AG04450 (cell line): ENCODE results near the gene SYT17. TPM values are rescaled to one million over a fixed set of nuclear protein-coding genes. Genes with fewer than 3 reads are reported as not detected.

Experiments used
- CTCF ChIA-PET: fragments of 300-600, 350-600 bp; formaldehyde crosslinking; extraction: SDS; loops from one replicate; lab custom pipeline; 2022; ENCODE audit warnings: antibody characterized with exemption, inconsistent platforms; lab: Charles Lee
- POLR2A ChIA-PET: fragments of 350-600 bp; formaldehyde crosslinking; extraction: SDS; loops from one replicate; lab custom pipeline; 2021; ENCODE audit warnings: antibody characterized with exemption, inconsistent platforms; lab: Yijun Ruan, JAX
- DNase-seq: peaks from one replicate; pipeline ENCODE4 v3.0.0-alpha.2; 2011; ENCODE audit warnings: low read depth, low spot score
- H3K27ac ChIP-seq: one replicate; pipeline ENCODE4 v1.5.1; 2012; ENCODE audit warnings: low read depth, low read length, control low read depth
- H3K27me3 ChIP-seq: one replicate; pipeline ENCODE4 v1.6.0; 2012; ENCODE audit warnings: low read length; ENCODE audit not compliant: control insufficient read depth, insufficient read depth
- H3K4me3 ChIP-seq: 2 replicates; pipeline ENCODE4 v1.5.1; 2011; ENCODE audit warnings: mild to moderate bottlenecking, low read depth, low read length, control low read depth
- H3K9me3 ChIP-seq: 2 replicates; pipeline ENCODE4 v1.5.1; 2012; ENCODE audit warnings: low read length; ENCODE audit not compliant: control insufficient read depth, insufficient read depth
- polyA plus RNA-seq: library from polyadenylated mRNA; depleted of rRNA; stranded (reverse); fragments of >200 nt; gene quantifications from 2 replicates; pipeline ENCODE4 v1.2.3, GENCODE V29; 2011
- TF ChIP-seq, protein P1 (sequence below): IDR thresholded peaks from 2 replicates; pipeline ENCODE4 v1.5.1; 2011; ENCODE audit warnings: low read depth, low read length, control low read depth, inconsistent platforms

Gene SYT17
- polyA plus RNA-seq, 1 experiment, result 0.27 TPM

DNA sequence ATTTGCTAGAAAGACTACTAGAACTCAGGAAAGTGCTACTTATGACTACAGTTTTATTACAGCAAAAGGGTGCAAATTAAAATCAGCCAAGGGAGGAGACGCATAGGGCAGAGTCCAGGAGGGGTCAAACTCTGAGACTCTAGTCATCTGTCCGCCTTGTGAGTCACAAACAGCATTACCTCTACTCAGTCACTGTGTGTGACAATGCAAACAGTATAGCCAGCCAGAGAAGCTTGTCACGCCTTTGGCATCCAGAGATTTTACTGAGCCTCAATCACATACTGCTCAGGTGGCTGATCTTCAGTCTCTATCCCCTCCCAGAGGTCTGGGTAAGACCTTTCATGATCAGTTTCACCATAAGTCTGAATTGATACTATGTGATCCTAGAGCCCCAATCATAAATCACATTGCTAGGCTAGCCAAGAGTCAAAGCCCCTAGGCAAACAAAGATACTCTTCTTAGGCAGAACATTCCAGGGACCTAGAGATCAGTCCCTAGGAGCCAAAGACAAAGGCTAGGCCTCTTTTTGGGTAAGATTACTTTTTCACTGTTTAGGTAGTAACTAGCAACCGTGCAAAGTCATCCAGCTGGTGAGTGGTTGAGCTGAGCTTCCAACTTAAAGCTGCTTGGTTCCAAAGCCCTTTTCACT is 68.6 kb downstream of the SYT17 start:
- Histone ChIP-seq H3K27ac (no peak overlapping the region), H3K9me3 (peaks cover 20% of the 10 kb centered on the region), H3K27me3 (no peaks in the 10 kb centered on the region), H3K4me3 (no peak overlapping the region)
- DNase-seq, result no peak
- ChIA-PET POLR2A (no interaction called here), CTCF (no interaction called here)
- TF ChIP-seq, protein P1, sequence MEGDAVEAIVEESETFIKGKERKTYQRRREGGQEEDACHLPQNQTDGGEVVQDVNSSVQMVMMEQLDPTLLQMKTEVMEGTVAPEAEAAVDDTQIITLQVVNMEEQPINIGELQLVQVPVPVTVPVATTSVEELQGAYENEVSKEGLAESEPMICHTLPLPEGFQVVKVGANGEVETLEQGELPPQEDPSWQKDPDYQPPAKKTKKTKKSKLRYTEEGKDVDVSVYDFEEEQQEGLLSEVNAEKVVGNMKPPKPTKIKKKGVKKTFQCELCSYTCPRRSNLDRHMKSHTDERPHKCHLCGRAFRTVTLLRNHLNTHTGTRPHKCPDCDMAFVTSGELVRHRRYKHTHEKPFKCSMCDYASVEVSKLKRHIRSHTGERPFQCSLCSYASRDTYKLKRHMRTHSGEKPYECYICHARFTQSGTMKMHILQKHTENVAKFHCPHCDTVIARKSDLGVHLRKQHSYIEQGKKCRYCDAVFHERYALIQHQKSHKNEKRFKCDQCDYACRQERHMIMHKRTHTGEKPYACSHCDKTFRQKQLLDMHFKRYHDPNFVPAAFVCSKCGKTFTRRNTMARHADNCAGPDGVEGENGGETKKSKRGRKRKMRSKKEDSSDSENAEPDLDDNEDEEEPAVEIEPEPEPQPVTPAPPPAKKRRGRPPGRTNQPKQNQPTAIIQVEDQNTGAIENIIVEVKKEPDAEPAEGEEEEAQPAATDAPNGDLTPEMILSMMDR, result no peak

DNA sequence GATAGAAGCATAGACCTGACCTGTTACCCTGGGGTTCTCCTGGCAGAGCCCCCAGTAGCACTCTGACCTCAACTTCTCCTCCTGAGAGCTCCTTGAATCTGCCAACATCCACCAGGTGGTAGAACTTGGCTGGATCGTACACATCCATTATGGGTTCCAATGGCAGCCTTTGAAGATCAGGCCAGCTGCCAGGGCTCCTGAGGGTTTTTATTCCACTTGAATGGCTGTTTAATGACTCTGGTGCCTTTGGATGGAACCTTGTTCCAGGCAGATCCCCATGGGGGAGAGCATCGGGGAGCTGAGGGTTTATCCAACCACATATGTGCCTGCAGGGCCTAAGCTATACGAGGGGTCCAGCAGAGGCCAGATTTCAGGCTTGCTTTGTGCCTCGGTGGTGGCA is 70.4 kb downstream of the SYT17 start:
- Histone ChIP-seq H3K4me3 (no peak overlapping the region), H3K9me3 (peaks cover 22% of the 10 kb centered on the region), H3K27ac (no peak overlapping the region), H3K27me3 (no peaks in the 10 kb centered on the region)
- ChIA-PET CTCF (no interaction called here), POLR2A (no interaction called here)
- no peak for DNase-seq
- TF ChIP-seq, protein P1, result no peak

DNA sequence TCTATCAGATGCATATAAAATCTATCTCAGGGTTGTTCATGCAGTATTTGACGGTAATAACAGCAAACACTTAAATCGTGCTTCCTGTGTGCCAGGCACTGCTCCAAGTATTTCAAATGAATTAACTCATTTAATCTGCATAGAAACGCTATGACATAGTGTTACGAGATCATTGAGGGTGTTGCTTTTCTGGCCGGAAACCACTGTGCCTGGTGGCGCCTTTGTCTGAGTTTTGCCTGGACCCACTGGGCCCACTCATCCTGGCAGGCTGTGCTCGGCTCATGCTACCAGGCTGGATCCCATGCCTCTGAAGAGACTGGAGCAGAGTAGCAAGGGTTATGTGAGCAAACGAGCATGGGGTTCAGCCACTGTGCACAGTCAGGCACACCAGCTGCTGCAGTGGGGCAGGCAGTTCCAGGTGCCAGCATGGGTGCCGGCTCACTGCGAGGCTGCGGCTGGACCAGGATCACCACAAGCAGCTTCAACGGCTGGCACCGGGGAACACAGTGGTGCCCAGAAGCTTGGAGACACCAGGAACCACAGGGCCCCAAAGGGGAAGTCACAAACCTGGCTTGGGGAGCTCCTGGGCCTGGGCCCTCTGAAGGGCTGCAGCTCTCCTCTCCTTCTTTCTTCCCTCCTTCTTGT is 71.6 kb downstream of the SYT17 start:
- Histone ChIP-seq H3K27me3 (no peaks in the 10 kb centered on the region), H3K9me3 (peaks cover 22% of the 10 kb centered on the region), H3K27ac (no peak overlapping the region), H3K4me3 (no peak overlapping the region)
- TF ChIP-seq, protein P1, result no peak
- DNase-seq, result no peak
- POLR2A ChIA-PET, result no interaction called here
- CTCF ChIA-PET, result no interaction called here

DNA sequence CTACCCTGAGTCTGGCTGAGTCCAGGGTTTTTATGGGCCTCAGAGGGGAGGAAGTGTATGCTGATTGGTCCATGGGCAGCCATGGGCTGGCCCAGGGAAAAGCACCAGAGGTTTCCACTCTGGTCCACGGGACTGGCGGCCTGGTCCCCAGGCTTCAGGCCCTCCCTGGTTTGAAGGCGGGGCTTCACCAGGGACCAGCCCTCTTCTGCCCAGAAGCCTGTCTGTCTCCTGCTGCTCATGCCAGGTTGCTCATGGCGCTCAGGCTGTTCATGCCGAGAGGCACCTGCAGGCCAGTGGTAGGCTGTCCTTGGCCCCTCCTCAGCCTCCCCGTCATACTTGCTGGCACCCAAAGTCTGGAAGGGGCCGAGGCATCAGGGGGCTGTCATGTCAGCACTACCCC is 72.5 kb downstream of the SYT17 start:
- CTCF ChIA-PET, result no interaction called here

DNA sequence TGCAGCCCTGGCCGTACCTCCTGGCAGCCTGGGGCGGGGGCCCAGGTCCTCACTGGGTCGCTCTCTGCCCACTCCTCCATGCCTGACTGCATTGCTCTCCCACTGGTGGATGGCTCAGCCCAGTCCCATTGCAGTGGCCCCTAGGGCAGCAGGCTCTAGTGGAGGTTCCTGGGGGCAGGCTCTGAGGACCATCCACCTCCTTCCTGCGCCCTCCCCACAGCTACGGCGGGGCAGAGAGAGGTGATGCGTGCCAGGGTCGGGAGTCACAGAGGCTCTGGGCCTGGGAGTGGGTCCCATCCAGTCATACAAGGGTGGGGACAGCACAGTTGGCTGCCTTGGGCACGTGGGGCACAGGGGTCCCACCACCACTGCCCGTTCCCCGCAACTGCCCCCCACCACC is 73.5 kb downstream of the SYT17 start:
- no peak overlapping the region for H3K27ac ChIP-seq
- DNase-seq, result no peak
- ChIA-PET POLR2A (no interaction called here), CTCF (no interaction called here)
- no peak overlapping the region for H3K4me3 ChIP-seq
- TF ChIP-seq, protein P1, result no peak
- no peaks in the 10 kb centered on the region for H3K27me3 ChIP-seq
- H3K9me3 ChIP-seq, result peaks cover 22% of the 10 kb centered on the region

More for the DNA sequence above, 72.5 kb downstream of the SYT17 start:
- Histone ChIP-seq H3K27me3 (no peaks in the 10 kb centered on the region), H3K4me3 (no peak overlapping the region), H3K9me3 (peaks cover 22% of the 10 kb centered on the region), H3K27ac (no peak overlapping the region)
- POLR2A ChIA-PET, result no interaction called here
- DNase-seq, result no peak
- TF ChIP-seq, protein P1, result no peak
